Testis (tissue), 3 donors: ENCODE results near the gene CCDC106. TPM values are rescaled to one million over a fixed set of nuclear protein-coding genes. Genes with fewer than 3 reads are reported as not detected.
A peak's percentile ranks its signal among the peaks of the same experiment; 100 is the strongest.

ENCODE experiments used
- DNase-seq: peaks from one replicate; pipeline ENCODE4 v3.0.0-alpha.2; 2019
- H3K27ac ChIP-seq, 2 donors: fragments of 200-600 bp; sonication (generic); one replicate each; pipeline ENCODE4 v1.5.1; 2019
- H3K27me3 ChIP-seq: fragments of 200-600 bp; sonication (generic); one replicate; pipeline ENCODE4 v1.5.1; 2019
- H3K36me3 ChIP-seq: fragments of 200-600 bp; sonication (generic); one replicate; pipeline ENCODE4 v1.5.1; 2017; ENCODE audit warnings: low read depth; ENCODE audit errors: missing control alignments
- H3K4me1 ChIP-seq: fragments of 200-600 bp; sonication (generic); one replicate; pipeline ENCODE4 v1.5.1; 2019
- H3K4me3 ChIP-seq, 2 donors: fragments of 200-600 bp; sonication (generic); one replicate each; pipeline ENCODE4 v1.5.1; 2017 to 2019
- H3K9me3 ChIP-seq: fragments of 200-600 bp; sonication (generic); one replicate; pipeline ENCODE4 v1.5.1; 2017
- CTCF ChIP-seq, 3 experiments: fragments of 450-650 bp in 2 of 3; fragments of 200-600 bp in 1 of 3; sonication (generic) in 1 of 3; IDR thresholded peaks; one replicate each; pipeline ENCODE4 v1.5.1; 2016 to 2019; ENCODE audit warnings: antibody characterized with exemption in 3 of 3, mild to moderate bottlenecking in 2 of 3, moderate library complexity in 1 of 3
- POLR2A ChIP-seq: fragments of 450-650 bp; IDR thresholded peaks from one replicate; pipeline ENCODE4 v1.6.1; 2017; ENCODE audit warnings: antibody characterized with exemption, mild to moderate bottlenecking, moderate library complexity
- WGBS, 2 donors: methylation state at CpG; one replicate each; pipeline ENCODE4 v1.1.5; 2018; 5-methylcytosine and 5-hydroxymethylcytosine counted together
- intact Hi-C: fragments of 100-400 bp; cut with DNase I; formaldehyde crosslinking; loops from one replicate; pipeline ENCODE4 v1.15.1; 2023; ENCODE audit warnings: low total_unique reads
- polyA plus RNA-seq: library from polyadenylated mRNA; stranded (reverse); fragments of 350-450 nt; fragmentation: Illumina TruSeq; extraction: RNeasy Lipid Tissue Mini Kit (QIAGEN cat#74804); gene quantifications from one replicate; pipeline ENCODE4 v1.2.3, GENCODE V29; 2014; ENCODE audit warnings: low read depth, low replicate concordance; ENCODE audit not compliant: insufficient read depth
- total RNA-seq, 2 donors: library from RNA; depleted of rRNA; stranded (reverse); fragments of >200 nt; gene quantifications; one replicate each; pipeline ENCODE4 v1.2.3, GENCODE V29; 2016

The CCDC106 gene
- total and polyA plus RNA-seq, 3 donors from 2014 or later = 34.5 to 84.9 (median 57.0) TPM

DNA sequence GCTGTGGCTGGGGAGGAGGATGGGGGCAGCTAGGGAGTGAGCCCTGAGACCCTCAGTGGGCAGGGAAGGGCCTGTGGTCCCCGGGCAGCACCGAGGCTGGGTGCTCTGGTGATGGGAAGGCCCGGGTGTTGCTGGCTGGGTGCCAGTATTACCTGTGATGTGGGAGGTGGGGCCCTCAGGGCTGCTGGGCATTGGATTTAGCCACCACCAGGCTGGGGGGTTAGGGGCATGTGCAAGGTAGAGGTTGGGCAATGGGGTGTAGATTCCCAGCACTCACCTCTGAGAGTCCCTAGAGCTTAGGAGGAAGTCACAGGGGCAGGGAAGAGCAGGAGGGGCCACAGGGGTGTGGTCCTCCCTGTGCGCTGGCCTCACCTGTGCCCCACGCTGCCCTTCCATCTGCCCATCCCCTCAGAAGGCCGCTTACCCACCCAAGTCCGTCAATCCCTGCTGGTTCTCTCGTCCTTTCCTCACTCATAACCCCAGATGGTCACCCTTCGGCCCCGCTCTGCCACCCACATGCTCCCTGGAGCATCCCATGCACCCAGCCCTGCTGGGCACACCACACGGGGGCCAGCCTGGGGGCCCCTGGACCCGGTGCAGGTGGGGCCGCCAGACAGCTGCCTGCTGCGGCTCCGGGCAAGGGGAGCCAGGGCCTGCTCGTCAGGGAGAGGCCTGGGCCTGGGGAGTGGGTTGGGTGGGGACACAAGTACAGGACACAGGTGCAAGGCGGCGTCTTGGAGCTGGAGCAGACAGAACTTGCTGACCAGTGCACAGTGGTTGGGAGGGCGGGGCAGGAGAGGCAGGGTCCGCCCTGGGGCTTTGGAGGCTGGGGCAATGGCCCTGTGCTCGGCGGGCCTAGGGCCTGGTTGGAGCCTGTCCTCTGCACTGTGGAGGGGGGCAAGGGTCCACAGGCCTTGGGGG is 39.5 kb downstream of the CCDC106 start:
- no peaks in the 10 kb centered on the region for H3K27me3 ChIP-seq
- no peaks in the 10 kb centered on the region for H3K36me3 ChIP-seq
- H3K9me3 ChIP-seq = no peaks in the 10 kb centered on the region
- no peak for DNase-seq
- 89 to 90% methylated on average over 10 to 22 of the region's 22 CpGs for WGBS, 2 donors
- H3K4me3 ChIP-seq = no peak overlapping the region
- intact Hi-C loops = no loop called here
- TF ChIP-seq POLR2A (no peak), CTCF (IDR thresholded peaks at IDR 0.05) (no peak)
- H3K27ac ChIP-seq = peak overlapping the region in 1 of 2 donors; percentile 13
- H3K4me1 ChIP-seq = peaks cover 34% of the 10 kb centered on the region

DNA sequence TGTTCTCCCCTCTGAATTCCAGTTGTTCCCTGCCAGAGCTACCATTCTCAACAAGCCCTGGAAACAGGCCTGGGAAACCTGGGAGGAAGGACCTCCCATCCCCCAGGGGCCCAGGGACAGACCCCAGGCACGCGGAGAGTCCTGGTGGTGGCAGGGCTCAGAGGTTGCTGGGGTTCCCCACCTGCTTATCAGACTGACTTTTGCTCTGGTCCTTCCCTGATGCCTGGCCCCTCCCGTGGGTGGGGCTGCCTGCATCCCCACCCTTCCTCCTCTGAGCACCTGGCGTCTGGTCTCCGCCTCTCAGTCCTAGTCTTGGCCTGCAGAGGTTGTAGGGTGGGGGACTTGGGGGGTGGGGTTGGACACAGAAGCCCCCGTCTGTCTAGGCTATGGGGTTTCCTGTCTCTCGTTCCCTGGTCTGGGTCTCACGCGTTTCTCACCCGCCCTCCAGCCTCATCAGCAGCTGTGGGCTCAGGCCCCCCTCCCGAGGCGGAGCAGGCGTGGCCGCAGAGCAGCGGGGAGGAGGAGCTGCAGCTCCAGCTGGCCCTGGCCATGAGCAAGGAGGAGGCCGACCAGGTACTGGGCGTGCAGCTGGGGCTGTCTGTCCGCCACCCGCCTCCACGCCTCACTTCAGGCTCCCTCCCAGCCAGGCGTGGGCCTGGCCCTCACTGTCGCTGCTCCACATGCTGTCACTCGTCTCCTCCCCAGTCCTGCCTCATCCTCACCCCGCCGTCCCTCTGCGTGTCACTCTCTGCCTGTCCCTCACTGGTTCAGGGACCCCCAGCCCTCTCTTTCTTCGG is 40.6 kb downstream of the CCDC106 start:
- intact Hi-C loops = no loop called here
- Histone ChIP-seq H3K4me1 (peaks cover 34% of the 10 kb centered on the region), H3K4me3 (no peak overlapping the region), H3K9me3 (no peaks in the 10 kb centered on the region), H3K27me3 (no peaks in the 10 kb centered on the region), H3K27ac (peak overlapping the region; percentile 13 to 56), H3K36me3 (no peaks in the 10 kb centered on the region)
- TF ChIP-seq CTCF (IDR thresholded peaks at IDR 0.05) (no peak), POLR2A (no peak)
- DNase-seq = peak; percentile 90
- WGBS, 2 donors = 55 to 66% methylated on average over 11 to 27 of the region's 27 CpGs

DNA sequence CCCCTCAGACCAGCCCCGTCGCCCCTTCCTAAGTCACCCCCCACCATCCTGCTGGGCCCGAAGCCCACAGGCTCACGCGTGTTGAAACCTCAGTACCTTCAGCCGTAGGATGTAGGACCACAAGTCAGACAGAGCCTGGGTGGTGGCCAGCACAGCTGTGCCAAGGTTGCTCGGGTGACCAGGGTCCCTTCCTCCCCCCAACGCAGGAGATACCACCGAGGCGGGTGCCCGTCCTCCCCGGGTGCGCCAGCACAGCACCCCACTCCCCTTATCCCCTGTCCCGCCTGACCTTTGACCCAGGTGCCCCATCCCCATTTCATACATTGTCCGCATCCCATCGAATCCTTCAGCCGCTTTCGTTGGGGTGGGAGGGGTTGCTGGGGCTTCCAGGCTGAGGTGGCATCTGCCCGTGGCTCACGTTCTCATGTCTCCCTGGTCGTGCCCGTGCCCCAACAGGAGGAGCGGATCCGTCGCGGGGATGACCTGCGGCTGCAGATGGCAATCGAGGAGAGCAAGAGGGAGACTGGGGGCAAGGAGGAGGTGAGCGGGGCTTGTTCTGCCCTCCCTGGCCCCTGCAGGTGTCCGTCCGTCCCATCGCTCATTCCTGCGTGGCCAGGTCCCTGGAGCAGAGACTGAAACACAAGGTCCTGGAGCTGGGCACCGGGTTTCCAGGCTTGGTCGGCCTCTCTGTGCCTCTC is 41.5 kb downstream of the CCDC106 start:
- Histone ChIP-seq H3K4me3 (no peak overlapping the region), H3K27me3 (no peaks in the 10 kb centered on the region), H3K36me3 (no peaks in the 10 kb centered on the region), H3K9me3 (no peaks in the 10 kb centered on the region), H3K4me1 (peaks cover 27% of the 10 kb centered on the region), H3K27ac (peak overlapping the region; percentile 10 to 56)
- intact Hi-C loops = no loop called here
- 84 to 85% methylated on average over 32 to 35 of the region's 35 CpGs for WGBS, 2 donors
- no peak for TF ChIP-seq POLR2A
- TF ChIP-seq CTCF (IDR thresholded peaks at IDR 0.05) = no peak
- no peak for DNase-seq

GRCh38 chr19:55690109-55690768 is 42.2 kb downstream of the CCDC106 start:
- DNase-seq = no peak
- no peaks in the 10 kb centered on the region for H3K36me3 ChIP-seq
- no peak for TF ChIP-seq CTCF (IDR thresholded peaks at IDR 0.05)
- no peak for TF ChIP-seq POLR2A
- intact Hi-C loops = no loop called here
- no peaks in the 10 kb centered on the region for H3K27me3 ChIP-seq
- no peak overlapping the region for H3K27ac ChIP-seq
- H3K9me3 ChIP-seq = no peaks in the 10 kb centered on the region
- H3K4me3 ChIP-seq = no peak overlapping the region
- peaks cover 27% of the 10 kb centered on the region for H3K4me1 ChIP-seq
- WGBS, 2 donors = 91 to 92% methylated on average over 15 to 24 of the region's 25 CpGs
